RWPE2 (cell line): ENCODE data around the gene ARL3.
A peak's percentile ranks its signal among the peaks of the same experiment; 100 is the strongest.
"Not testable (repeated sequence)": the region's sequence is repeated elsewhere in the genome, so short reads cannot be mapped to it uniquely, and the experiment has no call there.

Source experiments
- ATAC-seq: fragments of 200-7000 bp; cut with Tn5 transposase; 3 replicates; pipeline ENCODE4 v1.9.1; 2021; ENCODE audit warnings: low read depth
- DNase-seq: peaks from one replicate; pipeline ENCODE4 v3.0.0-alpha.2; 2020; ENCODE audit warnings: low spot score
- H3K27ac ChIP-seq: fragments of 450-650 bp; 2 replicates; pipeline ENCODE4 v1.5.1; 2017; ENCODE audit warnings: mild to moderate bottlenecking; ENCODE audit not compliant: poor library complexity, severe bottlenecking
- H3K27me3 ChIP-seq: fragments of 250-450 bp; sonication (Bioruptor Pico); 2 replicates; pipeline ENCODE4 v1.5.1; 2021; ENCODE audit warnings: mild to moderate bottlenecking, moderate library complexity; ENCODE audit not compliant: insufficient read depth, poor library complexity, severe bottlenecking
- H3K36me3 ChIP-seq: fragments of 250-450 bp; sonication (Bioruptor Pico); 2 replicates; pipeline ENCODE4 v1.5.1; 2020; ENCODE audit warnings: low read depth, mild to moderate bottlenecking, moderate library complexity
- H3K4me1 ChIP-seq: fragments of 250-450 bp; sonication (Bioruptor Pico); 2 replicates; pipeline ENCODE4 v1.5.1; 2021; ENCODE audit warnings: mild to moderate bottlenecking, moderate library complexity; ENCODE audit not compliant: insufficient read depth, poor library complexity, severe bottlenecking
- H3K4me3 ChIP-seq: fragments of 250-450 bp; sonication (Bioruptor Pico); 2 replicates; pipeline ENCODE4 v1.5.1; 2021; ENCODE audit warnings: mild to moderate bottlenecking, moderate library complexity; ENCODE audit not compliant: severe bottlenecking
- H3K9me3 ChIP-seq: fragments of 250-450 bp; sonication (Bioruptor Pico); 2 replicates; pipeline ENCODE4 v1.5.1; 2021; ENCODE audit warnings: mild to moderate bottlenecking, moderate library complexity; ENCODE audit not compliant: severe bottlenecking
- TF ChIP-seq, protein P1 (sequence below): fragments of 450-650 bp; IDR thresholded peaks from one replicate; pipeline ENCODE4 v1.5.1; 2017; ENCODE audit warnings: mild to moderate bottlenecking, moderate library complexity; ENCODE audit not compliant: poor library complexity, severe bottlenecking

Gene ARL3

DNA sequence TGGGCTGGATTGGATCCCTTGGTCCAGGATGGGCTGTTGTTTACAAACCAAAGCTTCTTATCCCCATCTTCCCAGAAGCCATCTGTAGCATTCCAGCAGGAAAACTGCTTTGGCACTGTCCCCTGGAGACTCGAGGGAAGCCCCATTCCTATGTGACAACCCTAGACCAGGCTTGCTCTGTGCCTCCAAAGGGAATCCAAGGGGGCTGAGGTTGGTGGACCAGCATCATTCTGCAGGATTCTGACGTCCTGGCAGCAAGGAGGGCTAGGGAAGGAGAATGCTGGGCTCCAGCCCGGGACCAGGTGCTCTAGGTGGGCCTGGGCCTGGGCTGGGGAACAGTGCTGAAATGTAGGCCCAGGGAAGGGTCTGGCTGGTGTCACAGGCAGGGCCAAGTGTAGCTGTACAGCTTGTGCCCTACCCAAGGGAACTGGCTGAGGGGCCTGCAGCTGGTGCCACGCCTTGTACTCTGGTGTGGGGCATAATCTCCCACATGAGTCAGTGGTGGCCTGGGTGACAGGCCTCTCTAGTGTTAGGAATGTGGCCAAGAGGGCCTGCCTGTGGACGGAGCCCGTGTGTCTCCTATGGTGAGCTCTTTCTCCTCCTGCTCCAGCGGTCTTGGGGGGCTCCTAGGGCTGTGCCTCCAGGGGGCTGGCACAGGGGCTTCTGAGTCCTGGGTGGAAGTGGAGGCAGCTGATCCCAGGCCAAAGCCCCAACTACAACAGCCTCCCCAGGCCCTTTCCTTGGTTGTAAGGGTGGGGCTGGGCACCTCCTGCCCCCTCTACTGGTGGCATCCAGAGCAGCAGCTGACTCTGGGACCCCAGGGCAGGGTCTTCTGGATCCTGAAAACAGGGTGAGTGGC, 44.8 kb downstream of the ARL3 start:
- Histone ChIP-seq H3K4me1 (peaks cover 22% of the 10 kb centered on the region), H3K27ac (peak overlapping the region; percentile 22)
- no peak for DNase-seq

DNA sequence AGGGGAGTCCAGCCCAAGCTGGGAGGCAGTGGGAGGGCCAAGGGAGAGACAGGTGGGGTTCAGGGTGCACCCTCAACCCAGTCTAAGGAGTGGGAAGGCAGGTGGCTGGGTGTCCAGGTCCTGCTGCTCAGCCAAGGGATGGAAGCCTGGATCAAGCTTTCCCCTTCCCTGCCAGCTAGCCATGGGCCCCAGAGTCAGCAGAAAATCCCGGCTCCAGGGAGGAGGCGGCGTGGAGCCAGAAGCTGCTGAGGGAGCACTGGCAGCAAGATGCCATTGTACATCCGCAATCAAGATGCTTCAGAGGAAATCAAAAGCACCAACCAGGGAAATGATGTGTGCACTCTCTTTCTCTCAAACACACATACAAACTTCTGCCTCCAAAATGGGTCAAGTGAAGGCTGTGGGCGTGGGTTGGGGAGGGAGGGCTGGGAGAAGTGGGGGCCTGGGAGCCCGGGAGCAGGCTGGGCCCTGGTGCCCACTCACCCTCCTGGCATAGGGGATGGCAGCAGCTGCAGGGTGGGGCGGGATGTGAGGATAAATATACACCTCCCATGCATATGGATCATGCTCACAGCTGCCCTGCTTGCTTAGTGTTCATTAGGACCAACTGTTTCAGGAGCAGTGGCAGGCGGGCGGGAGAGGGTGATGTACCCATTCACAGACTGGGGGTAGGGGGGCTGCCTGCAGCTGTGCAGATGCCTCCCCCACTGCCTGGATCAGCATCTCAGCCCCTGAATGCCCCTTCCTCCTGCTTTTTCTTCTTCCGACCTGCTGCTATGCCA, 45.7 kb downstream of the ARL3 start:
- DNase-seq (no peak), ATAC-seq (no peak)
- no peaks in the 10 kb centered on the region for H3K9me3 ChIP-seq
- no peak overlapping the region for H3K4me3 ChIP-seq
- H3K36me3 ChIP-seq, result no peaks in the 10 kb centered on the region
- TF ChIP-seq, protein P1, sequence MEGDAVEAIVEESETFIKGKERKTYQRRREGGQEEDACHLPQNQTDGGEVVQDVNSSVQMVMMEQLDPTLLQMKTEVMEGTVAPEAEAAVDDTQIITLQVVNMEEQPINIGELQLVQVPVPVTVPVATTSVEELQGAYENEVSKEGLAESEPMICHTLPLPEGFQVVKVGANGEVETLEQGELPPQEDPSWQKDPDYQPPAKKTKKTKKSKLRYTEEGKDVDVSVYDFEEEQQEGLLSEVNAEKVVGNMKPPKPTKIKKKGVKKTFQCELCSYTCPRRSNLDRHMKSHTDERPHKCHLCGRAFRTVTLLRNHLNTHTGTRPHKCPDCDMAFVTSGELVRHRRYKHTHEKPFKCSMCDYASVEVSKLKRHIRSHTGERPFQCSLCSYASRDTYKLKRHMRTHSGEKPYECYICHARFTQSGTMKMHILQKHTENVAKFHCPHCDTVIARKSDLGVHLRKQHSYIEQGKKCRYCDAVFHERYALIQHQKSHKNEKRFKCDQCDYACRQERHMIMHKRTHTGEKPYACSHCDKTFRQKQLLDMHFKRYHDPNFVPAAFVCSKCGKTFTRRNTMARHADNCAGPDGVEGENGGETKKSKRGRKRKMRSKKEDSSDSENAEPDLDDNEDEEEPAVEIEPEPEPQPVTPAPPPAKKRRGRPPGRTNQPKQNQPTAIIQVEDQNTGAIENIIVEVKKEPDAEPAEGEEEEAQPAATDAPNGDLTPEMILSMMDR, result no peak
- H3K4me1 ChIP-seq, result peaks cover 13% of the 10 kb centered on the region
- H3K27me3 ChIP-seq, result no peaks in the 10 kb centered on the region
- peak overlapping the region; percentile 22 for H3K27ac ChIP-seq

More for the DNA sequence above, 44.8 kb downstream of the ARL3 start:
- ATAC-seq, result peak; percentile 72
- no peaks in the 10 kb centered on the region for H3K36me3 ChIP-seq
- H3K27me3 ChIP-seq, result no peaks in the 10 kb centered on the region
- H3K9me3 ChIP-seq, result no peaks in the 10 kb centered on the region
- TF ChIP-seq, protein P1, result peak; percentile 42
- H3K4me3 ChIP-seq, result no peak overlapping the region

DNA sequence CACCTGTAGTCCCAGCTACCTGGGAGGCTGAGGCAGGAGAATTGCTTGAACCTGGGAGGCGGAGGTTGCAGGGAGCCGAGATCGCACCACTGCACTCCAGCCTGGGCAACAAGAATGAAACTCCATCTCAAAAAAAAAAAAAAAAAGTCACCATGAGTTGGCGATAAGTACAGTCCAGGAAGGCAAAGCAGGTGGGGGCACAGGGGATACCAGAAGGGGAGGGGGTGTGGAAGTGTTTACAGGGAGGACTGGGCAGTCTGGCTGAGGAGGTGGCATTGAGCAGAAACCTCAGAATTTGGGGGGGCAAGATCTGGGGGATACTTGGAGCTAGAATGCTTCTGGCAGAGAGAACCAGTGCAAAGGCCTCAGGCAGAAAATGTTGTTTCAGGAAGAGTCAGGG, 46.8 kb downstream of the ARL3 start:
- ATAC-seq, DNase-seq, H3K4me3 ChIP-seq, H3K27ac ChIP-seq, H3K36me3 ChIP-seq, H3K9me3 ChIP-seq, H3K27me3 ChIP-seq: not testable (repeated sequence)
- peaks cover 11% of the 10 kb centered on the region for H3K4me1 ChIP-seq

DNA sequence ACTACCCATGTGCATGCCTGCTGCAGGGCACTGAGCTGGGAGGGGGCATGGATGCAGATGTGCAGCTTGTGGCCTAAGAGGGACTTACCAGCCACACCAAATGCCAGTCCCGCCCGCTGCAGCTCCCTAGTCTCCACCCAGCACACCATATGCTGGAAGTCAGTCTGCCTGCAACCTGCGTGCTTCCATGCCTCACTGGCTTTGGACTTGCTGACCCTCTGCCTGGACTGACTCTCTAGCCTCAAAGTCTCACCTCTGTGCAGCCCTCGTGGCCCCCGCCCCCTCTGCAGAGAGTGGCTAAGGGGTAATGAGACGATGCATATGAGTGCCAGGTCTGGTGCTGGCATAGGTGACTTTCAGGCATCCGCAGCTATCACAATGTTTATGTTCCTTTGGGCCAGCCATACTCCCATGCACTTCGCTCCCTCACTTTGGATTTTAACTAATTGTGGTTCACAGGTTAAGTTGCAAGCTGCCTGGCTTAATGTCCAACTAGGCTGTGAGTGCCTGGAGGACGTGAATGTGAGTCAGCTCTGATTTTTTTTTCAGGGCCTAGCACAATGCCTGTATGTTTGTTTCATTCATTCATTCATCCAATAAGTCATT, 48.2 kb downstream of the ARL3 start:
- H3K36me3 ChIP-seq, result no peaks in the 10 kb centered on the region
- no peak overlapping the region for H3K4me3 ChIP-seq
- H3K4me1 ChIP-seq, result peaks cover 11% of the 10 kb centered on the region
- no peak for DNase-seq
- ATAC-seq, result no peak
- TF ChIP-seq, protein P1, result no peak
- H3K9me3 ChIP-seq, result no peaks in the 10 kb centered on the region
- H3K27ac ChIP-seq, result no peak overlapping the region
- no peaks in the 10 kb centered on the region for H3K27me3 ChIP-seq

DNA sequence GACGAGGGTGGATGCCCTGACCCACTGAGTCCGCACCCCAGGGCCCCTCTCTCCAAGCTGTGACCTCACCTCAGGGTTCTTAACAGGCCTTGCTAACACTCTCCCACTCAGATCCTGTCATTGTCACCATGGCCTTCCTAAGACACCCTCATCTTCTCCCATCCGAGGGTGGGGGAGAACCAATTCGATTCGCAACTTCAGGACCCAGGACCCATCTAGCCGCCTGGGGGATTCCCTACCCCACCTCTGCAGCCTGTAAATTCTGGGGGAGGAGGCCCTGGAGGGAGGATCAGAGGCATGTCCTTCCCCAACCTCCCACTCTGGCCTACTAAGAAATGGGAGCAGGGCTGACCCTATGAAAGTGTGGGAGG, 52.6 kb downstream of the ARL3 start:
- DNase-seq (no peak), ATAC-seq (peak; percentile 3; the same call in 1 of the 3 replicates)
- H3K4me1 ChIP-seq, result peaks cover 10% of the 10 kb centered on the region
- no peaks in the 10 kb centered on the region for H3K27me3 ChIP-seq
- peaks cover 12% of the 10 kb centered on the region for H3K36me3 ChIP-seq
- H3K27ac ChIP-seq, result no peak overlapping the region
- TF ChIP-seq, protein P1, result no peak
- no peaks in the 10 kb centered on the region for H3K9me3 ChIP-seq
- no peak overlapping the region for H3K4me3 ChIP-seq
